ENCODE data around the gene SLC29A1.

SLC29A1 gene

DNA sequence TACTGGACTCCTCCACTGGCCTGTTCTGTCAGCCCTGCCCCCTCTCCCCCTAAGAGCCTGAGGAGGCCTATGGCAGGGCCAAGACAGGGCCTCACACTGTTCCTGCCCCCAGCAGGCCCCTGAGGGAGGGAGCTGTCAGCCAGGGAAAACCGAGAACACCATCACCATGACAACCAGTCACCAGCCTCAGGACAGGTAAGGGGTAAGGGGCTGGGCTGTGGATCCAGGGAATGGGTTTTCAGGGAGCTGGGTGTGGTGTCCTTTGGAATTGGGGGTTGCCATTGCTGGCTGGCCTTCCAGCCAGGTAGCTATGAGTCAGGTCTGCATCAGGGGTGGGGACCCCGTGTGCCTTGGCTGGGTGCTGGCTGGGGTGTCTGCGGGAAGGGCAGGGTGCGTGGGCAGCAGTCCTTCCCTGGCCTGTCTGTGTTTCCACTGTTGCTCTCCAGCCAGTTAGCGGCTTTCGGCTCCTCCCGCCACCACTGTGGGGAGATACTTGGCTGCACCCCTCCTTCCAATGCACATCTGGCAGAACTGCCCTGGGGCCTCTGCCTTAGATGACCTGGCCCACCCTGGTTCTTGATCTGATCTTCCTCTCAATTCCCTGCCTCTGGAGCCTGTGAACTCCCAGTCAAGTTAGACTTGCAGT, 3.9 kb downstream of the SLC29A1 start (continued):
- TF ChIP-seq, protein P1, sequence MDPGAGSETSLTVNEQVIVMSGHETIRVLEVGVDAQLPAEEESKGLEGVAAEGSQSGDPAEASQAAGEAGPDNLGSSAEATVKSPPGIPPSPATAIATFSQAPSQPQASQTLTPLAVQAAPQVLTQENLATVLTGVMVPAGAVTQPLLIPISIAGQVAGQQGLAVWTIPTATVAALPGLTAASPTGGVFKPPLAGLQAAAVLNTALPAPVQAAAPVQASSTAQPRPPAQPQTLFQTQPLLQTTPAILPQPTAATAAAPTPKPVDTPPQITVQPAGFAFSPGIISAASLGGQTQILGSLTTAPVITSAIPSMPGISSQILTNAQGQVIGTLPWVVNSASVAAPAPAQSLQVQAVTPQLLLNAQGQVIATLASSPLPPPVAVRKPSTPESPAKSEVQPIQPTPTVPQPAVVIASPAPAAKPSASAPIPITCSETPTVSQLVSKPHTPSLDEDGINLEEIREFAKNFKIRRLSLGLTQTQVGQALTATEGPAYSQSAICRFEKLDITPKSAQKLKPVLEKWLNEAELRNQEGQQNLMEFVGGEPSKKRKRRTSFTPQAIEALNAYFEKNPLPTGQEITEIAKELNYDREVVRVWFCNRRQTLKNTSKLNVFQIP (CRISPR knock-in tag; IDR thresholded peaks at IDR 0.05; ENCODE audit: borderline replicate concordance, low read depth), result no peak
- TF ChIP-seq ZC3H10 (CRISPR knock-in tag; IDR thresholded peaks at IDR 0.05) (no peak), GLIS3 (CRISPR knock-in tag; IDR thresholded peaks at IDR 0.05) (no peak), ISL1 (CRISPR knock-in tag; IDR thresholded peaks at IDR 0.05) (no peak)

DNA sequence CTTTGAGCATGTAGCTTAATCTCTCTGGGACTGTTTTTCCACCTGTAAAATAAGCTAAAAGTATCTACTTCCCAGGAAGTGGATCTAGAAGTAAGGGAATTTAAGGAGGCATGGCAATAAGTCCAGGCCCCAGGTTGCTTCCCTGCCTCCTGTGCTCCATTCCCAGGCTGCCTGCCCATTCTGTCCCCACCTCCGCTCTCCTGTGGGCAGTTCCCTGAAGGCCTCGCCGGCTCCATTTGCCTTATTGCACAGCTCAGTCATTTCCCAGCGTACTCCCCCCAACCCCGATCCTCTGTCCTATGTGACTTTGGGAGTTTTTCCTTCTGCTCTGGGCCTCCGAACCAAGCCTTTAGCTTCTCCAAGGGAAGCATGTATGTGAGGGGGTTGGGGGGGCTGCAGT, 4.6 kb downstream of the SLC29A1 start:
- ATAC-seq, result no peak
- TF ChIP-seq, protein P2, sequence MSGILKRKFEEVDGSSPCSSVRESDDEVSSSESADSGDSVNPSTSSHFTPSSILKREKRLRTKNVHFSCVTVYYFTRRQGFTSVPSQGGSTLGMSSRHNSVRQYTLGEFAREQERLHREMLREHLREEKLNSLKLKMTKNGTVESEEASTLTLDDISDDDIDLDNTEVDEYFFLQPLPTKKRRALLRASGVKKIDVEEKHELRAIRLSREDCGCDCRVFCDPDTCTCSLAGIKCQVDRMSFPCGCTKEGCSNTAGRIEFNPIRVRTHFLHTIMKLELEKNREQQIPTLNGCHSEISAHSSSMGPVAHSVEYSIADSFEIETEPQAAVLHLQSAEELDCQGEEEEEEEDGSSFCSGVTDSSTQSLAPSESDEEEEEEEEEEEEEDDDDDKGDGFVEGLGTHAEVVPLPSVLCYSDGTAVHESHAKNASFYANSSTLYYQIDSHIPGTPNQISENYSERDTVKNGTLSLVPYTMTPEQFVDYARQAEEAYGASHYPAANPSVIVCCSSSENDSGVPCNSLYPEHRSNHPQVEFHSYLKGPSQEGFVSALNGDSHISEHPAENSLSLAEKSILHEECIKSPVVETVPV (CRISPR knock-in tag; IDR thresholded peaks at IDR 0.05), result no peak
- TF ChIP-seq BACH2 (CRISPR knock-in tag; IDR thresholded peaks at IDR 0.05; ENCODE audit: borderline replicate concordance) (no peak), ZFP3 (CRISPR knock-in tag; IDR thresholded peaks at IDR 0.05) (no peak), ESRRG (CRISPR knock-in tag; IDR thresholded peaks at IDR 0.05) (no peak), ISL1 (CRISPR knock-in tag; IDR thresholded peaks at IDR 0.05) (no peak), ZFP30 (CRISPR knock-in tag; IDR thresholded peaks at IDR 0.05) (no peak), ARNTL (CRISPR knock-in tag; IDR thresholded peaks at IDR 0.05; ENCODE audit: borderline replicate concordance, low read depth) (no peak), RARB (CRISPR knock-in tag; IDR thresholded peaks at IDR 0.05) (no peak), PPARA (CRISPR knock-in tag; IDR thresholded peaks at IDR 0.05; ENCODE audit: borderline replicate concordance) (no peak), ZNF8 (CRISPR knock-in tag; IDR thresholded peaks at IDR 0.05) (no peak), TOX (CRISPR knock-in tag; IDR thresholded peaks at IDR 0.05; ENCODE audit: borderline replicate concordance) (no peak), ZNF70 (CRISPR knock-in tag; IDR thresholded peaks at IDR 0.05) (no peak), SNAI2 (CRISPR knock-in tag; IDR thresholded peaks at IDR 0.05) (no peak), OSR1 (CRISPR knock-in tag; IDR thresholded peaks at IDR 0.05) (no peak), ZC3H10 (CRISPR knock-in tag; IDR thresholded peaks at IDR 0.05) (no peak), ZNF565 (CRISPR knock-in tag; conservative IDR thresholded peaks at IDR 0.05; ENCODE audit: low read depth) (no peak)
- TF ChIP-seq, protein P1 (CRISPR knock-in tag; IDR thresholded peaks at IDR 0.05; ENCODE audit: borderline replicate concordance, low read depth), result no peak
- TF ChIP-seq, protein P3, sequence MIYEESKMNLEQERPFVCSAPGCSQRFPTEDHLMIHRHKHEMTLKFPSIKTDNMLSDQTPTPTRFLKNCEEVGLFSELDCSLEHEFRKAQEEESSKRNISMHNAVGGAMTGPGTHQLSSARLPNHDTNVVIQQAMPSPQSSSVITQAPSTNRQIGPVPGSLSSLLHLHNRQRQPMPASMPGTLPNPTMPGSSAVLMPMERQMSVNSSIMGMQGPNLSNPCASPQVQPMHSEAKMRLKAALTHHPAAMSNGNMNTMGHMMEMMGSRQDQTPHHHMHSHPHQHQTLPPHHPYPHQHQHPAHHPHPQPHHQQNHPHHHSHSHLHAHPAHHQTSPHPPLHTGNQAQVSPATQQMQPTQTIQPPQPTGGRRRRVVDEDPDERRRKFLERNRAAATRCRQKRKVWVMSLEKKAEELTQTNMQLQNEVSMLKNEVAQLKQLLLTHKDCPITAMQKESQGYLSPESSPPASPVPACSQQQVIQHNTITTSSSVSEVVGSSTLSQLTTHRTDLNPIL (CRISPR knock-in tag; IDR thresholded peaks at IDR 0.05; ENCODE audit: low read depth), result no peak

DNA sequence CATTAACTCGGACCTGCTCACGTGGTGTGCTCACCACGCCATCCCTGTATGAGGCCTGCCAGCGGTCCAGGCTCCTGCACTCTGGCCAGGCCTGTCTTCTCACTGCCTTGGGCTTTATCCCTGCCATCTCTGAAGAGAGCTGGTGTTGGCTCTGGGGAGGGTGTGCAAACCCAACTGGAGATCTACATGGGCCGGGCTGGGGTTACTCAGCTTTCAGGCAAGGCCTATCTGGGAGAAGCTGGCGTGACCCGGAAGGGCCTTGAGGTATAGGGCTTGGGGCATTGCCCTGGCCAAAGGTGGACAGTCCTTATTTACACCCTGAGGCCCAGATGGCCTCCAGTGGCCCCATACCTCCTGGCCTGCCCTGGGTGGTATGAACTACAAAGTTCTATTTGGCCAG, 5.0 kb downstream of the SLC29A1 start:
- no peak for ATAC-seq
- TF ChIP-seq ZNF8 (CRISPR knock-in tag; IDR thresholded peaks at IDR 0.05), result no peak
- TF ChIP-seq ZNF70 (CRISPR knock-in tag; IDR thresholded peaks at IDR 0.05), result no peak
- no peak for TF ChIP-seq CSDC2 (CRISPR knock-in tag; IDR thresholded peaks at IDR 0.05)
- no peak for TF ChIP-seq RARB (CRISPR knock-in tag; IDR thresholded peaks at IDR 0.05)
- TF ChIP-seq, protein P4, sequence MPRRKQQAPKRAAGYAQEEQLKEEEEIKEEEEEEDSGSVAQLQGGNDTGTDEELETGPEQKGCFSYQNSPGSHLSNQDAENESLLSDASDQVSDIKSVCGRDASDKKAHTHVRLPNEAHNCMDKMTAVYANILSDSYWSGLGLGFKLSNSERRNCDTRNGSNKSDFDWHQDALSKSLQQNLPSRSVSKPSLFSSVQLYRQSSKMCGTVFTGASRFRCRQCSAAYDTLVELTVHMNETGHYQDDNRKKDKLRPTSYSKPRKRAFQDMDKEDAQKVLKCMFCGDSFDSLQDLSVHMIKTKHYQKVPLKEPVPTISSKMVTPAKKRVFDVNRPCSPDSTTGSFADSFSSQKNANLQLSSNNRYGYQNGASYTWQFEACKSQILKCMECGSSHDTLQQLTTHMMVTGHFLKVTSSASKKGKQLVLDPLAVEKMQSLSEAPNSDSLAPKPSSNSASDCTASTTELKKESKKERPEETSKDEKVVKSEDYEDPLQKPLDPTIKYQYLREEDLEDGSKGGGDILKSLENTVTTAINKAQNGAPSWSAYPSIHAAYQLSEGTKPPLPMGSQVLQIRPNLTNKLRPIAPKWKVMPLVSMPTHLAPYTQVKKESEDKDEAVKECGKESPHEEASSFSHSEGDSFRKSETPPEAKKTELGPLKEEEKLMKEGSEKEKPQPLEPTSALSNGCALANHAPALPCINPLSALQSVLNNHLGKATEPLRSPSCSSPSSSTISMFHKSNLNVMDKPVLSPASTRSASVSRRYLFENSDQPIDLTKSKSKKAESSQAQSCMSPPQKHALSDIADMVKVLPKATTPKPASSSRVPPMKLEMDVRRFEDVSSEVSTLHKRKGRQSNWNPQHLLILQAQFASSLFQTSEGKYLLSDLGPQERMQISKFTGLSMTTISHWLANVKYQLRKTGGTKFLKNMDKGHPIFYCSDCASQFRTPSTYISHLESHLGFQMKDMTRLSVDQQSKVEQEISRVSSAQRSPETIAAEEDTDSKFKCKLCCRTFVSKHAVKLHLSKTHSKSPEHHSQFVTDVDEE (CRISPR knock-in tag; IDR thresholded peaks at IDR 0.05), result no peak
- TF ChIP-seq PPARA (CRISPR knock-in tag; IDR thresholded peaks at IDR 0.05; ENCODE audit: borderline replicate concordance), result no peak
- no peak for TF ChIP-seq GLIS3 (CRISPR knock-in tag; IDR thresholded peaks at IDR 0.05)
- TF ChIP-seq ZNF565 (CRISPR knock-in tag; conservative IDR thresholded peaks at IDR 0.05; ENCODE audit: low read depth), result no peak
- TF ChIP-seq, protein P3 (CRISPR knock-in tag; IDR thresholded peaks at IDR 0.05; ENCODE audit: low read depth), result no peak
- no peak for TF ChIP-seq ZC3H10 (CRISPR knock-in tag; IDR thresholded peaks at IDR 0.05)
- TF ChIP-seq OSR1 (CRISPR knock-in tag; IDR thresholded peaks at IDR 0.05), result no peak
- no peak for TF ChIP-seq ISL1 (CRISPR knock-in tag; IDR thresholded peaks at IDR 0.05)
- no peak for TF ChIP-seq TOX (CRISPR knock-in tag; IDR thresholded peaks at IDR 0.05; ENCODE audit: borderline replicate concordance)
- TF ChIP-seq, protein P2 (CRISPR knock-in tag; IDR thresholded peaks at IDR 0.05), result no peak
- TF ChIP-seq ZFP30 (CRISPR knock-in tag; IDR thresholded peaks at IDR 0.05), result no peak
- no peak for TF ChIP-seq SNAI2 (CRISPR knock-in tag; IDR thresholded peaks at IDR 0.05)
- TF ChIP-seq TCF4 (CRISPR knock-in tag; IDR thresholded peaks at IDR 0.05; ENCODE audit: borderline replicate concordance), result no peak
